Suprapubic skin (tissue), 4 donors: Measurements from ENCODE around the gene PHF20.

Experiments used
- CTCF ChIP-seq, 2 donors: fragments of 200-600 bp in 1 of 2; fragments of 450-650 bp in 1 of 2; sonication (generic) in 1 of 2; IDR thresholded peaks; one replicate each; pipeline ENCODE4 v1.5.1; 2016 to 2019; ENCODE audit warnings: antibody characterized with exemption in 2 of 2, mild to moderate bottlenecking in 1 of 2, moderate library complexity in 1 of 2
- EP300 ChIP-seq: sonication (generic); formaldehyde crosslinking; IDR thresholded peaks from one replicate; pipeline ENCODE4 v1.6.1; 2017; ENCODE audit warnings: antibody characterized with exemption
- POLR2A ChIP-seq, 2 donors: fragments of 450-650 bp; IDR thresholded peaks; one replicate each; pipeline ENCODE4 v1.6.1; 2017; ENCODE audit warnings: antibody characterized with exemption in 2 of 2, mild to moderate bottlenecking in 2 of 2, moderate library complexity in 2 of 2
- POLR2AphosphoS5 ChIP-seq, 3 donors: sonication (generic); formaldehyde crosslinking; IDR thresholded peaks; one replicate each; pipeline ENCODE4 v1.6.1; 2017; ENCODE audit warnings: antibody characterized with exemption in 3 of 3

GRCh38 chr20:35854713-35855348 lies 83.0 kb downstream of the PHF20 start:
- TF ChIP-seq CTCF (IDR thresholded peaks at IDR 0.05) (no peak), POLR2A (IDR thresholded peaks at IDR 0.05) (no peak), POLR2AphosphoS5 (IDR thresholded peaks at IDR 0.05) (no peak), EP300 (no peak)
